HL-60 (cell line): ENCODE results near the gene ARMC2.

Experiments used
- CTCF ChIP-seq: IDR thresholded peaks from one replicate; pipeline ENCODE4 v1.5.1; 2011; ENCODE audit warnings: low read length, control low read depth, inconsistent platforms; ENCODE audit not compliant: insufficient read depth
- REST ChIP-seq: IDR thresholded peaks from 2 replicates; pipeline ENCODE4 v1.6.1; 2012; ENCODE audit warnings: low read depth; ENCODE audit not compliant: insufficient replicate concordance

GRCh38 chr6:108941281-108941680 is 93.1 kb downstream of the ARMC2 start:
- TF ChIP-seq CTCF (no peak), REST (no peak)
